Left lung (tissue), 10 donors: Measurements from ENCODE around the gene CCL3. TPM values are rescaled to one million over a fixed set of nuclear protein-coding genes. Genes with fewer than 3 reads are reported as not detected.
"Not testable (repeated sequence)": the region's sequence is repeated elsewhere in the genome, so short reads cannot be mapped to it uniquely, and the experiment has no call there.

Experiments
- ATAC-seq: fragments of 200-7000 bp; cut with Tn5 transposase; one replicate; pipeline ENCODE4 v1.9.1; 2020; ENCODE audit warnings: moderate library complexity
- DNase-seq, 4 donors: peaks; one replicate each; pipeline ENCODE4 v3.0.0-alpha.2; 2013 to 2020
- H3K27ac ChIP-seq, 2 donors: fragments of 200-600 bp; sonication (generic) in 1 of 2; one replicate each; pipeline versions ENCODE4 v1.5.0 to v1.8.0; 2020 to 2021
- H3K27me3 ChIP-seq, 2 donors: fragments of 200-600 bp; sonication (generic) in 1 of 2; one replicate each; pipeline versions ENCODE4 v1.5.0 to v1.8.0; 2020 to 2021
- H3K36me3 ChIP-seq, 2 donors: fragments of 200-600 bp; sonication (generic) in 1 of 2; one replicate each; pipeline versions ENCODE4 v1.5.0 to v1.8.0; 2020 to 2021
- H3K4me1 ChIP-seq, 2 donors: fragments of 200-600 bp; one replicate each; pipeline ENCODE4 v1.8.0; 2021
- H3K4me3 ChIP-seq, 2 donors: fragments of 200-600 bp; sonication (generic) in 1 of 2; one replicate each; pipeline versions ENCODE4 v1.5.0 to v1.8.0; 2020 to 2021; ENCODE audit warnings: mild to moderate bottlenecking in 1 of 2
- H3K9me3 ChIP-seq, 2 donors: fragments of 200-600 bp; sonication (generic) in 1 of 2; one replicate each; pipeline versions ENCODE4 v1.5.0 to v1.8.0; 2020 to 2021
- CTCF ChIP-seq, 2 donors: fragments of 200-600 bp; sonication (generic) in 1 of 2; IDR thresholded peaks; one replicate each; pipeline versions ENCODE4 v1.5.0 to v1.8.0; 2021; ENCODE audit warnings: antibody characterized with exemption in 2 of 2
- intact Hi-C, 2 donors: fragments of 100-400 bp; cut with DNase I; formaldehyde crosslinking; loops; one replicate each; pipeline versions ENCODE4 v1.11.2 to v1.14.2; 2022
- polyA plus RNA-seq, 6 donors: library from polyadenylated mRNA; unstranded; fragments of 120-200 nt; gene quantifications; one replicate each; pipeline ENCODE4 v1.2.1, GENCODE V29; 2013; ENCODE audit not compliant: insufficient read length in 6 of 6
- total RNA-seq, 2 donors: library from RNA; stranded (reverse); fragmentation: NEBNext Ultra II Directional; extraction: Animal tissue kit (Norgen Biotek cat#: 25700); gene quantifications; one replicate each; pipeline ENCODE4 v1.2.1, GENCODE V29; 2021
- donor health status: DM: no; HTN: yes; CAD: no.
- donor health status: DM: no; HTN: no; CAD: no.

Gene CCL3
- total and polyA plus RNA-seq, 8 donors: 2.0 to 40.9 (median 10.2) TPM

- Histone ChIP-seq H3K4me3 (no peak overlapping the region), H3K27me3 (no peaks in the 10 kb centered on the region), H3K9me3 (peaks cover 0 to 2% of the 10 kb centered on the region in 2 donors), H3K27ac (no peak overlapping the region), H3K4me1 (no peaks in the 10 kb centered on the region), H3K36me3 (no peaks in the 10 kb centered on the region)
- TF ChIP-seq CTCF (IDR thresholded peaks at IDR 0.05): no peak
- ATAC-seq (no peak), DNase-seq (no peak)
- intact Hi-C loops: no loop called here
Observed at GRCh38 chr17:36117505-36118382, 27.8 kb upstream of the CCL3 start.

GRCh38 chr17:36115649-36115977, 25.7 kb upstream of the CCL3 start:
- H3K27ac ChIP-seq, intact Hi-C loops, H3K4me3 ChIP-seq, H3K36me3 ChIP-seq, H3K27me3 ChIP-seq, DNase-seq, H3K4me1 ChIP-seq, H3K9me3 ChIP-seq, ATAC-seq: not testable (repeated sequence)

GRCh38 chr17:36114971-36115648, 25.2 kb upstream of the CCL3 start:
- H3K4me1 ChIP-seq, H3K9me3 ChIP-seq, H3K4me3 ChIP-seq, H3K27ac ChIP-seq, DNase-seq, H3K27me3 ChIP-seq, H3K36me3 ChIP-seq, intact Hi-C loops, ATAC-seq: not testable (repeated sequence)

- H3K4me3 ChIP-seq, DNase-seq, H3K27ac ChIP-seq, ATAC-seq, H3K9me3 ChIP-seq, H3K36me3 ChIP-seq, H3K27me3 ChIP-seq, intact Hi-C loops: not testable (repeated sequence)
- peaks cover 0 to 10% of the 10 kb centered on the region in 2 donors for H3K4me1 ChIP-seq
Observed at GRCh38 chr17:36113131-36113530, 23.2 kb upstream of the CCL3 start.

GRCh38 chr17:36112572-36112971, 22.6 kb upstream of the CCL3 start:
- DNase-seq (no peak), ATAC-seq (no peak)
- no peak for TF ChIP-seq CTCF (IDR thresholded peaks at IDR 0.05)
- intact Hi-C loops: no loop called here
- Histone ChIP-seq H3K4me1 (peaks cover 0 to 16% of the 10 kb centered on the region in 2 donors), H3K36me3 (no peaks in the 10 kb centered on the region), H3K4me3 (no peak overlapping the region), H3K9me3 (peaks cover 0 to 5% of the 10 kb centered on the region in 2 donors), H3K27me3 (no peaks in the 10 kb centered on the region), H3K27ac (no peak overlapping the region)

GRCh38 chr17:36111068-36111490, 21.1 kb upstream of the CCL3 start:
- no peak for ATAC-seq
- Histone ChIP-seq H3K27ac (no peak overlapping the region), H3K4me3 (no peak overlapping the region)

GRCh38 chr17:36108265-36108664, 18.3 kb upstream of the CCL3 start:
- H3K27me3 ChIP-seq, H3K9me3 ChIP-seq, H3K36me3 ChIP-seq, intact Hi-C loops, DNase-seq, H3K4me3 ChIP-seq, ATAC-seq: not testable (repeated sequence)
- peak overlapping the region in 1 of 2 donors; percentile 45 for H3K27ac ChIP-seq
- peaks cover 0 to 42% of the 10 kb centered on the region in 2 donors for H3K4me1 ChIP-seq

More at GRCh38 chr17:36111068-36111490, 21.1 kb upstream of the CCL3 start:
- intact Hi-C loops: no loop called here
- no peaks in the 10 kb centered on the region for H3K36me3 ChIP-seq
- H3K9me3 ChIP-seq: peaks cover 0 to 5% of the 10 kb centered on the region in 2 donors
- peaks cover 0 to 31% of the 10 kb centered on the region in 2 donors for H3K4me1 ChIP-seq
- H3K27me3 ChIP-seq: no peaks in the 10 kb centered on the region
- TF ChIP-seq CTCF (IDR thresholded peaks at IDR 0.05): no peak
- no peak for DNase-seq
